ENCODE measurements around the gene DOP1B.

- TF ChIP-seq CTCF (IDR thresholded peaks at IDR 0.05; ENCODE audit: low read length) (no peak), EZH2phosphoT487 (IDR thresholded peaks at IDR 0.05; ENCODE audit: low read length) (no peak)
These were observed 39.3 kb upstream of the DOP1B start for GRCh38 chr21:36117286-36117741.

Measured in MM.1S (cell line).